Panc1 (cell line): ENCODE data around the gene MS4A8.

Experiments
- CTCF ChIP-seq: fragments of 450-650 bp; IDR thresholded peaks from 2 replicates; pipeline ENCODE4 v1.5.1; 2017; ENCODE audit warnings: mild to moderate bottlenecking
- POLR2AphosphoS5 ChIP-seq: IDR thresholded peaks from 2 replicates; pipeline ENCODE4 v1.6.1; 2012; ENCODE audit warnings: mild to moderate bottlenecking, low read depth, low read length, moderate library complexity
- REST ChIP-seq, 2 experiments: IDR thresholded peaks; 2 replicates each; pipeline ENCODE4 v1.6.1; 2011 to 2012; ENCODE audit warnings: low read depth in 2 of 2, control low read depth in 1 of 2, low read length in 1 of 2, mild to moderate bottlenecking in 1 of 2, moderate library complexity in 1 of 2; ENCODE audit not compliant: insufficient read depth in 1 of 2
- TCF7L2 ChIP-seq: IDR thresholded peaks from 2 replicates; pipeline ENCODE4 v1.6.1; 2011; ENCODE audit warnings: mild to moderate bottlenecking, low read depth, low read length, inconsistent platforms

- TF ChIP-seq CTCF (no peak), REST (IDR thresholded peaks at IDR 0.05; ENCODE audit: insufficient read depth in 1 of 2, low read depth in 2 of 2, low read length in 1 of 2) (no peak), POLR2AphosphoS5 (no peak), TCF7L2 (no peak)
Observed at GRCh38 chr11:60744114-60744513, 44.7 kb downstream of the MS4A8 start.
